Eye (tissue), 1 donor: ENCODE data around the gene MACROD2.
"Not testable (repeated sequence)": the region's sequence is repeated elsewhere in the genome, so short reads cannot be mapped to it uniquely, and the experiment has no call there.

Source experiments
- DNase-seq: peaks from one replicate; pipeline ENCODE4 v3.0.0-alpha.2; 2015

MACROD2 gene

GRCh38 chr20:14981486-14981885 is 986.2 kb downstream of the MACROD2 start:
- not testable (repeated sequence) for DNase-seq

- DNase-seq, result not testable (repeated sequence)
Measured at GRCh38 chr20:14982324-14982723, 987.0 kb downstream of the MACROD2 start.

GRCh38 chr20:14984305-14984704 is 989.0 kb downstream of the MACROD2 start:
- no peak for DNase-seq

DNA sequence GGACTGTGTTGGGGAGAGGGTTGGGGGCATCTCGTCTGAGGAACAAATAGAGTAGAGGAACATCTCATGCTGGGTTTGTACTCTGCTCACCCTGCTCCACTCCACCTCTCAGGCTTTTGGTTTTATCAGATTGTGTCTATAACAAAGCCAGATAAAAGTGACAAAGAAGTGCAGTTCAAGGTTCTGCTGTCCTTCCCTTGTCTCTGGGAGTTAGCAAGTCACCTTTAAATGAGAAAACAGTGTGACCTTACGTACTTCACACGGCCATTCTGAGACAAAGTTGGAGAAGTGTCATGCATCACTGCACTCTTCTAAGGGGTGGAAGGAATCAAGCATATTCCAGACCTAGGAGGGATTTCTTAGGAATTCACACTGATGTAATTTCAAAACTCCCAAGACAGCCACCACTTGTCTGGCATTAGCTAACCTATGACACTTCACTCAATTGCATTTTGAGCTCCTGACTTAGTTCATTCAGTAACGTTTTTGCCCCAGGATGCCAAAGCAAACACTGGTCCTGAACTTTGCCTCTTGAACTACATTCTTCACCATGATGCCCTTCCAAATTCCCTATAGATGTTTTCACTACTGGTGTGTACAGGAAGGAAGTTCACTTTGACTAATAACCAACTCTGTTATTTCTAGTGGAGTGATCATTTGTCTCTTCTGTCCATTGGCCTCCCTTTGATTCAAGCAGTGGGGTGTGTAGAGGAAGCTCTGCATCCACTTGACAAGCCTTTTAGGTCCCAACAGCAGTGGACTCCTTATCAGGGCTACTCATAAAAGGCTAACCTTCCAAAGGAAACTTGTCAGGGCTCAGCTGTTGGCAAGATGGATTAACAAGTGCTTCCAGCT is 989.7 kb downstream of the MACROD2 start:
- DNase-seq, result no peak

- no peak for DNase-seq
Measured at GRCh38 chr20:14986026-14986655, 990.8 kb downstream of the MACROD2 start.

DNA sequence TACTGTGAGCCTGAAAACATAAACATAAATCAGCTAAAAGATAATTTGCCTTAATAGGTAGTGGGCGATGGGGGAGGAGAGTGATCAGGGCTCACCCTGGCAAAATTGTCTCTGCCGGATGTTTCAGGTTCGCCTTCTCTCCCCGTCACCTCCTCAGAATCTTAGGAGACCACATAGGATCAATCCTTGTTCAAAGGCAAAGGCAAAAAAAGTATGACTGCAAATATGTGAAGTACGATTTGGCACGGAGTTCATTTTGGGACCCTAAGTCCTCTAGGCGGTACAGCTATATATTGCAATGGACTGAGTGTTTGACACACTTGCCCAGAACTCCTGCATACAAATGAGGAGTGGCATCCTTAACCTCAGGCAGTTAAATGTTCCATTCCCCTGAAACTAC is 991.3 kb downstream of the MACROD2 start:
- no peak for DNase-seq

DNA sequence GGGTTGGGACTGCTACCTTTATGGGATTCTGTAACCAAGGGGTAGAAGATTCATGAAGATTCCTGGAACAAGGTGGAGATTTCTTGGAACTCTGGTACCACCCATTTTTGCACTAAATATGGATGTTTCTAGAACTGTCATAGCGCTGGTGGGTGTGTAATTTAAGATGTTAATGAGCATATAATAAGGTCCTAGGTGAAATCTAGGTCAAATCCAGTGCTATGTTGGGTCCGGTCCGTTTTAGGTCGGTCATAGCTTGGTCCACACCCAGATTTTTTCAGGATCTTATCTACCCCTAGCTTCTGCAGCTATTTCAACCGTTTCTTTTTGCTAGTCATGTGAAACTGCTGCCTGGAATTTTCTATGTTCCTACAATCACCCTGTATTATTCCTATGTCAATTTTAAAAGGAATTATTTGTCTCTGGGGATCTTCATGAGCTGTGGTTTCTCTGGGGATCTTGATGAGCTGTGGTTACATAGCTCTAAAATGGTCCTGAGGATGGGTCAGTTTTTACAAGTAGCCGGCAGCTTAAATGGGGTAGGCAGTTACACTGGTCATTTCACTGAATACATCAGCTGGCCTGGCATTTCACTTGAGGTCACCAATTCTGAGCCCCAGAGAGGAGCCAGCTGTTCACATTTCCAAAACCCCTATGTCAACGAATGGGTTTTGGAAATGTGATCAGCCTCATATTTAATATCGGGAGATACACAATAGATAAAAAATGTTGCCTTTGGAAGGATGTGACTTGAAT is 994.4 kb downstream of the MACROD2 start:
- DNase-seq, result no peak

DNA sequence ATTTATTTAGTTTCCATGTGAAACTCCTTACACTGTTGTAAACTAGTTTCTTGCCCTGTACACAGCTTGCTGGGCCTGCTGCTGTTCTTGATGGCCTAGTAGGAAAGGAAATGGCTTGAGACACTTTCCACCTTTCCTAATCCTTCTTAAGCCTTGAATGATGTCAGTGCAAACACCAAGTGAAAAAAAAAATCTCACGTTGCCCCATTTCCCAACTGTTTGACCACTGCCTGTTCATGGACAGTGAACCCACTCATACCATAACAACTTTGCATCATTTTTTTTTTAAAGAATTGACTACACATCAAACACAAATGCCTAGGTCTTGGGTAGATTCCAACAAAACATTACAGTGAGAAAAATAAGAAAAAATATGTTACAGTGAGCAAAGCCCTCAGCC is 995.7 kb downstream of the MACROD2 start:
- no peak for DNase-seq

DNA sequence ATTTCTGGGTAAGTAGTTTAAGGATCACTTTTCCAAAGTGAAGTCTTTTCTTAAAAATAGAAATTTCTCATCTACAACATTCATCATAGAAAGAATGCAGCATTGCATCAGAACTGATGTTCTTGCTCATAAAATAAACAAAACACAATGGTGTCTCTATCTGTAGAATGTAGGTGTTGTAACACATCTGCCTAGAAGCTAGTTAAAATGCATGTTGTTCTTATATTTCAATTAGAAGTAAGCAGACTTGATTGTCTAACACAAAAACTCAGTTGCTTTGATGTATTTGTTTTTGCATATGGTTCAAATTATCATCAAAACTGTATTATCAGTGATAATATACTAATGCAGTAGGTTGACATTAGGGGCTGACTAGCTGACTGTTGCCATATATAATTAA is 996.8 kb downstream of the MACROD2 start:
- DNase-seq, result no peak

GRCh38 chr20:14992961-14993360 is 997.6 kb downstream of the MACROD2 start:
- peak; percentile 50 for DNase-seq

DNA sequence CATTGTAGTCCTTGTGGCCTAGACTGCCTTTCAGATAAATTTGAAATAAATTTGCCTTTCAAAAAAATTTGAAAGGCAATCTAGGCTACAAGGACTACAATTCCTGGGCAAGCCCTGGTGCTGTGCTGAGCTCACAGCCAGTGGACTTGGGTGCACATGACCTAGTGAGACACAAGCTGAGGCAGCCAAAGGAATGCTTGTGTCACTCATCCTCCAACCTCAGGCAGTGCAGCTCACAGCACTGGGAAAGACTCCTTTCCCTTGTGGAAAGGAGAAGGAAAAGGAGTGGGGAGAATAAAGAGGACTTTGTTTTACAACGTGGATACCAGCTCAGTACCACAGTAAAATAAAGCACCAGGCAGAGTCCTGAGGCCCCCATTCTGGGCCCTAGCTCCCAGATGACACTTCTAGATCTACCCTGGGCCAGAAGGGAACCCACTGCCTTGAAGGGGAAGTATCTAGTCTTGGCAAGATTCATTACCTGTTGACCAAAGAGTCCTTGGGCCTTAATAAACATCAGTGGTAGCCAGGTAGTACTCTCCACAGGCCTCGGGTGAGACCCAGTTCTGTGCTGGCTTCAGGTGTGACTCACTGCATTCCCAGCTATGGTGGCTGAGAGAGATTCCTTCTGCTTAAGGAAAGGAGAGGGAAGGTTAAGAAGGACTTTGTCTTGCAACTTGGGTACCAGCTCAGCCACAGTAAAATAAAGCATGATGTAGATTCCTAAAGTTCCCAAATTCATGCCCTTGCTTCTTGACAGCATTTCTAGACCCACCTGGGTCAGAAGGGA is 1001.8 kb downstream of the MACROD2 start:
- no peak for DNase-seq

- DNase-seq, result no peak
Measured at GRCh38 chr20:14997791-14998190, 1002.5 kb downstream of the MACROD2 start.

DNA sequence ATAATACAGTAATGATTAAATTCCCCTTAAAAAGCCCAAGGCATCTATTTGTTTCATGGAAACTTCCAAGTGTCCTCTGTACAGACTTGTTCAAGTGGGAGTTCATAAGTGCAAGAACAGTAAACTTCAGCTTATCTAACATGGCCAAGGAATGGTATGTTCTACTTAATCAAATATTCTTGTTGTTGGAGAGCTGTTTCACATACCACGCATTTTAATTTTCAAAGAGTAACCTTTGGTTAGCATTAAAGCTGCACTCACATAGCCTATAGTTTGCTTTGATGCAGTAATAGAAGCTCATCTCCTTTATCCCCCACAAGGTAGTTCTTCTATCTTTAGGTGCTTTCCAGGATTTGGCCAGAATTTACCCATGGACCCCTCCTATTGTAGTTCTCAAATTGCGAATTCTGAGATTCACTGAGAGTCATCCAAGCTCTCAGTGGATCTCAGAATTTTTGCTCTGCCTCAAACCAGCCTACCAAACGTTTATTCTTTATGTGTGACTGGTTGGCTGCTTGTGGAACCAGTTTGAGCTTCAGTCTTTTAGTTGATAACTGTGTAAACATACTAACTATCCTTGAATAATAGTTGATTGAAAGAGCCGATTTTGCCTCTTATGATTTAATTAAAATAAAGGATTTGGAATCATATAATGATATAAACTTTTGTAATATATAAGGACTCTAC is 1010.1 kb downstream of the MACROD2 start:
- DNase-seq, result no peak

GRCh38 chr20:15011631-15012030 is 1016.3 kb downstream of the MACROD2 start:
- peak; percentile 28 for DNase-seq

- DNase-seq, result peak; percentile 84
Measured at GRCh38 chr20:15012566-15012965, 1017.2 kb downstream of the MACROD2 start.

GRCh38 chr20:15016875-15017274 is 1021.6 kb downstream of the MACROD2 start:
- DNase-seq, result not testable (repeated sequence)

DNA sequence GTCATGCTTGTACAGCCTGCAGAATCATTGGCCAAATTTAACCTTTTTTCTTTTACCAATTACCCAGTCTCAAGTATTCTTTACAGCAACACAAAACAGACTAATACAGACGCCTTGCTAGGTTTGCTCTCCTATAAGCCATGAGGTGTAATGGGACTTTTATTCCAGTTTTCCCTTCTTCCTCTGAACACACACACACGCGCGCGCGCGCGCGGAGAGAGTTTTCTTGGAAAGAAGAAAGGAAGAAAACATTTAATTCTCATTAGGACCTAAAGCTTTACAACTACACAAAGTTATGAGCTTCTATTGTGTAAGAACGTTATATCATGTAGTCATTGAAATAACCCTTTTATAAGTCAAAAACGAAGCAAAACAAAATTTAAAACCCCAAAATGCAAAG is 1023.6 kb downstream of the MACROD2 start:
- DNase-seq, result no peak

GRCh38 chr20:15020845-15021244 is 1025.5 kb downstream of the MACROD2 start:
- no peak for DNase-seq

GRCh38 chr20:15022921-15023320 is 1027.6 kb downstream of the MACROD2 start:
- no peak for DNase-seq

DNA sequence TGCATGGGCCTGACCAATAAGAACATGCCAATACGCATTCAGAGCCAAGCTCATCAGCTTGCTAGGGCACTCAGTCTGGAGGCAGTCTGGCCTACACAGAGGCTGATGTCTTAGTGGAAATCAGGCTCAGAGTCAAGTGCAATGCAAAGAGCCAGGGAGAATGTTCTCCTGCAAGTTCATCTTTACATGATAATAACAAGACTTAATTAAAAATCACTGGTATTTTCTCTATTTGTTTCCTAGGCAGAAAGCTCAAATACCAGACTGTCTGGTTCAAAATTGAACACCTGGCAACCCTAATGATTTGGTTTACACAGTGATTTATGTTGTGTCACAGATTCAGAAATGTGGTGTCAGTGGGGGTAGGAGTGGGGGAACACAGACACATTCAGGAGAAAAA is 1031.4 kb downstream of the MACROD2 start:
- no peak for DNase-seq

DNA sequence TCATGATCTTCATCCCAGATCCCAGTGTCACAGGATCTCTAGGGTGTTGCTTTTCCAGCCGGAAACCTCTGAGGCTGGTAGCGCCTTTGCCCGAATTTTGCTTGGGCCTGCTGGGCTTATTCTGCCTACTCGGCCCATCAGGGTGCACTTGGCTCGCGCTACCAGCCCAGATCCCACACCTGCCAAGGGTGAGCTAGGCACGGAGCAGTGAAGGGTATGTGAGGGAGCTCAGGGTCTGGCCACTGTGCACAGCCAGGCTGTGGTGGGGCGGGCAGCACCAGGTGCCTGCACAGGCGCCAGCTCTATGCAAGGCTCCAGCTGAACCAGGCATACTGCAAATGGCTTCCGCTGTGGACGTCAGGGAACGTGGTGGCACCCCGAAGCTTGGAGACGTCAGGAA is 1035.5 kb downstream of the MACROD2 start:
- no peak for DNase-seq
